Measurements from ENCODE around the gene PRKCB.

The PRKCB gene

GRCh38 chr16:23836078-23836403 is 258 bp downstream of the PRKCB start:
- no peak for DNase-seq (ENCODE audit: low read depth in 2 of 3, low spot score in 2 of 3)

DNA sequence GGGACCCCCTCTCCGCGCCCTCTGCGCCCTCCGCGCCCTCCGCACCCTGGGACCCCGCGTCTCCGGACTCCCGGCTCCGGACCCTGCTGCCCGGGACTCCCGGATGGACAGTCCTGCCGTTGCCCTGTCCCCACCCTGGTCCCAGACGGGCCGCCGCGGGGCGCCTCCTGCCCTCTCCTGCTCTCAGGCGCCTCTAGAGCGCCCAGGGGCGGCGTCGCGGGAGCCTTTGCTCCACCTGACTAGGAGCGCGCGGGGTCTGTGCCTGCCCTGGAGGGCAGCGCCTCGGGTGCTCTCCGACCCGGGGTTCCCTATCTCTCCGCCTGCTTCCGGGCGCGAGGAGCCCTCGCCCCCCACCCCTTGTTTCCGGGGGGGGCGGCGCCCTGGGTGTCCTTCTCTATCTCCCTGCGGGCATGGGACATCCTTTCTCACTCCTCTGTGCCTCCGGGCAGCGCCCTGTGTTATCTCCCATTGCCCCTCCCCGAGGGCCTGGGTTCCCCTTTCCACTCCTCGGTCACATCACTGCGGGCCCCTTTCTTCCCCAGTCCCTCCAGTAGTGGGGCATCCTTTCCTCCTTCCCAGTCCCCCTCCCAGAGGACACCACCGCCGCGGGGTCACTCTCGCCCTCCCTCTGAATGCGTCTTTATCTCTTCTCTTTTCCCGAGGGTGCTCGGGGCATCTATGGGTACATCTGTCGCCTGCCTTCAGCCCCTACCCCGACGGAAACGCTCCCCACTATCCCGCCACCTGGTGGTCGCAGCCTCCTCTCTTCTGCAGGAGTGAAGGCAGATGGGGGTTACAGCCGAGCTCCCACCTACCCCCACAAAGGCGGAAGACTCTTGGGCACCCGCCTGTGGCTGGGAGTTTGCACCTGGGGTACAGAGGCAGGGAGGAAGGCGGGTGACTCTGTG is 875 bp downstream of the PRKCB start:
- DNase-seq (ENCODE audit: low read depth in 2 of 3, low spot score in 2 of 3) = no peak

- DNase-seq (ENCODE audit: low read depth in 2 of 3, low spot score in 2 of 3) = no peak
These were observed 1.9 kb downstream of the PRKCB start for GRCh38 chr16:23837553-23838308.

GRCh38 chr16:23838485-23839142 is 2.8 kb downstream of the PRKCB start:
- no peak for DNase-seq (ENCODE audit: low read depth in 2 of 3, low spot score in 2 of 3)

GRCh38 chr16:23840310-23840709 is 4.5 kb downstream of the PRKCB start:
- no peak for DNase-seq (ENCODE audit: low read depth in 2 of 3, low spot score in 2 of 3)

GRCh38 chr16:23842137-23842600 is 6.4 kb downstream of the PRKCB start:
- DNase-seq (ENCODE audit: low read depth in 2 of 3, low spot score in 2 of 3) = no peak

DNA sequence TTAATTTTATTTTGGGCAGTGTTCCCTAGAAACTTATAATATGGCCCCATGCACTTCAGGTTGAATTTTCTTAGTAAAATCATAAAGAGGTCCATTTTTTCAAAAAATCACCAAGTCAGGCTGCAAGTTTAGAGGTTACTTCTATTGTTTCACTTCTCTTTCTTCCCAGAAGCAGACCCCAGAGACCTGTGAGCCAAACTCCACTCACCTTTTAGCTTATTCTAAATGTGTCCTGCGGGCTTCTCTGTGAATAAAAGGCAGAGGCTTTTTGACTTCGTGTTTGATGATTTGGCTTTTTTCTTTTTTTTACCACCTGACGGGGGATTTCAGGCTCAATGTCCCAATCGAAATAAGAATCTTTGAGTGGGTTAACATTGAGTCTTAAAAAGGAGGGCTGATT is 7.4 kb downstream of the PRKCB start:
- no peak for DNase-seq (ENCODE audit: low read depth in 2 of 3, low spot score in 2 of 3)

GRCh38 chr16:23847251-23847650 is 11.5 kb downstream of the PRKCB start:
- DNase-seq (ENCODE audit: low read depth in 2 of 3, low spot score in 2 of 3) = no peak

- no peak for DNase-seq (ENCODE audit: low read depth in 2 of 3, low spot score in 2 of 3)
These were observed 12.2 kb downstream of the PRKCB start for GRCh38 chr16:23847948-23848347.

DNA sequence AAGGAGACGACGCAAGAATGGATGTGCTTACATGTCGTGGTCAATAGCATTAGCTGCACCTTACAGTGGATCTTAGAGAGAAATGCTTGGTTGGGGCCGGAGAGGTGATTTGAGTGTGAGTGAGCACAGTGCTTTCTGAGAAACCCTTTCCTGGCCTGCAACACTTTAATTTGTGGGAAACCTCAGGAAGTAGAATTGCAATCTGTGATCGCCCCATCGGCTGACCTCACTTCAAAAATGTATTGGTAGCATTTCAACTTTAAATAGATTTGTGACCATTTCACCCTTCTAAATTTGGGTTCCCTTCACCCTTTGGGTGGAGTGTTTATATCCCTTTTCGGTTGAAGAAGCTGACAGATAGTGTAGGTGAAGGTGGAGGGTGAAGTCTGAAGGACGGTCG is 13.2 kb downstream of the PRKCB start:
- DNase-seq (ENCODE audit: low read depth in 2 of 3, low spot score in 2 of 3) = no peak

- no peak for DNase-seq (ENCODE audit: low read depth in 2 of 3, low spot score in 2 of 3)
These were observed 17.2 kb downstream of the PRKCB start for GRCh38 chr16:23852794-23853562.

DNA sequence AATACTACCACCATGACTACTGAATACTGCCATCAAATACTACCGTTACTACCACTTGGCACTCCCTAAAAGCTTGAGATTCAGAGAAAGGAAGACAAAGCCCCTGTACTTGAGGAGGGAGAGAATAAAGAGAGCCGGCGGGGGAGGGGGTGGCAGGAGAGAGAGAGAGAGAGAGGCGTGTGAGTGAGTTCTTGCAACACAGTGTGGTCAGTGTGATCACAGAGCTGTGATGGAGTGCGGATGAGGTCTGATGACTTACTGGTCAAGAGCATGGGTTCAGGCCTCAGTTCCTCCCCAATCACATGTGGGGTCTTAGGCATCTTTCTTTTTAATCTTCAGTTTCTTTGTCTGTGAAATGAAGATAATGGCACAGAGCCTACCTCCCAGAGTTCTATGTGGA is 19.2 kb downstream of the PRKCB start:
- DNase-seq (ENCODE audit: low read depth in 2 of 3, low spot score in 2 of 3) = no peak

- DNase-seq (ENCODE audit: low read depth in 2 of 3, low spot score in 2 of 3) = no peak
These were observed 20.5 kb downstream of the PRKCB start for GRCh38 chr16:23856251-23856709.

GRCh38 chr16:23857256-23857880 is 21.6 kb downstream of the PRKCB start:
- no peak for DNase-seq (ENCODE audit: low read depth in 2 of 3, low spot score in 2 of 3)

DNA sequence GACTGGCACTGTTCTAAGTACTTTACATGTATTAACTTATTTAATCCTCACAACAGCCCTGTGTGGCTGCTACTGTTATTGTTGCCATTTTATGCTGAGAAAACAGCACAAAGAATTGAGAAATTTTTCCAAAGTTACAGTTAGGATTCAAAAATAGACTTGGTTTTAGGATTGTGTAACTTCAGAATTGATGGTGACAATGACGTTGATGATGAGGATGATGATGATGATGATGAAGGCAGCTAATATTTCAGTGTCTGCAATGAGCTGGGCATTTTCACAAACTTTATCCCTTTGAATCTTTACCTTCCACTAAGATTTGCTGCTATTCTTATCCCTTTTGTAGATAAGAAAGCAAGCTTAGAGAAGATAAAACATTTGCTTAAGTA is 22.1 kb downstream of the PRKCB start:
- no peak for DNase-seq (ENCODE audit: low read depth in 2 of 3, low spot score in 2 of 3)

GRCh38 chr16:23858542-23858941 is 22.8 kb downstream of the PRKCB start:
- DNase-seq (ENCODE audit: low read depth in 2 of 3, low spot score in 2 of 3) = no peak

DNA sequence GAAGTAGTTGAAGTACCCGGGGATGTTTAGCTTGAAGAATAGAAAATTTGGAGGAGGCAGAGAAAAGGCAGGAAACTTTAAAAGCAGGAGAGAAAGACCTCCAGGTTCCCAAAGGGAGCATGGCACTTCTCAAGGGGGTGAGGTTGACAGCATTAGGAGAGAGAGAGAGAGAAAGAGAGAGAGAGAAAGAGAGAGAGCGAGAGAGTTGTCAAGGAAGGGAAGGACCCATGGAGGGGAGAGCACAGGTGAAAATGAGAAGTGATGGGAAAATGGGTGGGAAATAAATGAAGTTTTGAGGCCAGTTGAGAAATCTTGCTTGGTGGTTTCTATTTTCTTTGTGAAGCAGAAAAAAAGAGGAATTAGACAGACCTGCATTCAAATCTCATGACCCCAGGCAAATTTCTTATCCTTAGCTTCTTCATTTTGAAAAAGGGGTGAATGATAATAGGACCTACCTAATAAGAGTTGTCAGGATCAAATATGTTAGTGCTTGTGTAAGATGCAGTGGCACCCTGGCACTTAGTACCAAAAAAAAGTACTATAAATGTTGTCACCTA is 24.0 kb downstream of the PRKCB start:
- DNase-seq (ENCODE audit: low read depth in 2 of 3, low spot score in 2 of 3) = no peak

DNA sequence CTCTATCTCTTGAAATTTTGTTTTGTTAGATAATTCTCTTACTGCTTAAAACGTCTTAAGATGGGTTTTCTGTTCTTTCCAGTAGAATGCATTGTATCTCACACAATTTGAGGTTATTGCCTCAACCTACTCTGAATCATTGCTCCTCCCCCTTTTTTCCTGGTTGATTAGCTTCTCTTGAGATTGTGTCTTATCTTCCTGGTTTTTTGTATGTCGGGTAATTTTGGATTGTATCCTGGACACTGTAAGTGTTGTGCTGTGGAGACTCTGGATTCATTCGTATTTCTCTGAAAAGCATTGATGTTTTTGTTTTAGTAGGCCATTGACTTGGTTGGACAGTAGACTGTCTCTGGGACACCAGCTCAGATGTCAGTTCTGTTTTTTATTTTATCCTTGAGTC is 26.1 kb downstream of the PRKCB start:
- no peak for DNase-seq (ENCODE audit: low read depth in 2 of 3, low spot score in 2 of 3)

- no peak for DNase-seq (ENCODE audit: low read depth in 2 of 3, low spot score in 2 of 3)
These were observed 26.8 kb downstream of the PRKCB start for GRCh38 chr16:23862556-23862955.

Measured in activated CD8-positive, alpha-beta memory T cell treated with anti-CD3 and anti-CD28 coated beads for 48 hours (primary cell).